H1 (cell line): Measurements from ENCODE around the gene SNURF. TPM values are rescaled to one million over a fixed set of nuclear protein-coding genes. Genes with fewer than 3 reads are reported as not detected.

Source experiments
- CBX5 ChIP-seq: fragments of 300-800, 300-1000 bp; sonication (generic); IDR thresholded peaks from 2 replicates; pipeline ENCODE4 v1.7.1; 2016; ENCODE audit warnings: antibody characterized with exemption, low read length, low read depth
- MAFK ChIP-seq: IDR thresholded peaks from 2 replicates; pipeline ENCODE4 v1.6.1; 2012; ENCODE audit warnings: low read depth, mild to moderate bottlenecking, improper control_type of control experiment, low read length
- SP2 ChIP-seq: IDR thresholded peaks from 2 replicates; pipeline ENCODE4 v1.6.1; 2012; ENCODE audit warnings: mild to moderate bottlenecking, low read length, inconsistent platforms
- TEAD4 ChIP-seq: IDR thresholded peaks from 2 replicates; pipeline ENCODE4 v1.6.1; 2012; ENCODE audit warnings: low read depth, low read length, inconsistent platforms, mixed read lengths
- polyA plus RNA-seq, 7 experiments: library from polyadenylated mRNA; depleted of rRNA in 3 of 7; stranded (reverse) in 5 of 7; unstranded in 2 of 7; fragments of >200 nt in 5 of 7; fragments of 200-250 nt in 2 of 7; gene quantifications; 1 replicate in 5 of 7; 2 replicates in 1 of 7; 4 replicates in 1 of 7; pipeline versions ENCODE4 v1.2.1 to v1.2.3, GENCODE V29; 2011 to 2013; ENCODE audit warnings: missing spikeins in 2 of 7, mixed read lengths in 2 of 7
- total RNA-seq: library from RNA; stranded (reverse); fragmentation: NEBNext Ultra II Directional; extraction: Animal tissue kit (Norgen Biotek cat#: 25700); gene quantifications from 2 replicates; pipeline ENCODE4 v1.2.1, GENCODE V29; 2021
- TF ChIP-seq, protein P1 (sequence below): fragments of 300-600 bp; sonication (generic); IDR thresholded peaks from 2 replicates; pipeline ENCODE4 v1.7.1; 2012; ENCODE audit warnings: low read length, moderate library complexity, mild to moderate bottlenecking, inconsistent platforms; ENCODE audit not compliant: insufficient replicate concordance
- TF ChIP-seq, protein P2 (sequence below): IDR thresholded peaks from 2 replicates; pipeline ENCODE4 v1.6.1; 2012; ENCODE audit warnings: inconsistent platforms
- TF ChIP-seq, protein P3 (sequence below): IDR thresholded peaks from 2 replicates; pipeline ENCODE4 v1.6.1; 2012; ENCODE audit warnings: low read length, inconsistent platforms

The SNURF gene
- total and polyA plus RNA-seq, 2 of the 8 experiments (the other 6 are each of a cell fraction or from before 2014, with no cell fraction given): 9.9 to 76.5 TPM

DNA sequence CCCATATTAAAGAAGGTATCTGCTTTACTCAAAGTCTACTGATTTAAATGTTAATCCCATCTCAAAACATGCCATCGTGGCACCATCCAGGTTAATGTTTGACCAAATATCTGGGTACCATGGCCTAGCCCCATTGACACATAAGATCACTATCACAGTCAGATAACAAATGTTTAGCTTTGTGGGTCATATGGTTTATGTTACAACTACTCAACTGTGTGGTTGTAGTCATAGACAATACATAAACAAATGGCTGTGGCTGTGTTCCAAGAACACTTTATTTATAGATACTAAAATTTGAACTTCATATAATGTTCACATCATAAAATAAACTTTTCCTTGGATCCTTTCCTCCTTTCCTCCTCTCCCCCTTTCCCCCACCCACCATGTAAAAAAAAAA, 9.8 kb upstream of the SNURF start (continued):
- TF ChIP-seq, protein P1, sequence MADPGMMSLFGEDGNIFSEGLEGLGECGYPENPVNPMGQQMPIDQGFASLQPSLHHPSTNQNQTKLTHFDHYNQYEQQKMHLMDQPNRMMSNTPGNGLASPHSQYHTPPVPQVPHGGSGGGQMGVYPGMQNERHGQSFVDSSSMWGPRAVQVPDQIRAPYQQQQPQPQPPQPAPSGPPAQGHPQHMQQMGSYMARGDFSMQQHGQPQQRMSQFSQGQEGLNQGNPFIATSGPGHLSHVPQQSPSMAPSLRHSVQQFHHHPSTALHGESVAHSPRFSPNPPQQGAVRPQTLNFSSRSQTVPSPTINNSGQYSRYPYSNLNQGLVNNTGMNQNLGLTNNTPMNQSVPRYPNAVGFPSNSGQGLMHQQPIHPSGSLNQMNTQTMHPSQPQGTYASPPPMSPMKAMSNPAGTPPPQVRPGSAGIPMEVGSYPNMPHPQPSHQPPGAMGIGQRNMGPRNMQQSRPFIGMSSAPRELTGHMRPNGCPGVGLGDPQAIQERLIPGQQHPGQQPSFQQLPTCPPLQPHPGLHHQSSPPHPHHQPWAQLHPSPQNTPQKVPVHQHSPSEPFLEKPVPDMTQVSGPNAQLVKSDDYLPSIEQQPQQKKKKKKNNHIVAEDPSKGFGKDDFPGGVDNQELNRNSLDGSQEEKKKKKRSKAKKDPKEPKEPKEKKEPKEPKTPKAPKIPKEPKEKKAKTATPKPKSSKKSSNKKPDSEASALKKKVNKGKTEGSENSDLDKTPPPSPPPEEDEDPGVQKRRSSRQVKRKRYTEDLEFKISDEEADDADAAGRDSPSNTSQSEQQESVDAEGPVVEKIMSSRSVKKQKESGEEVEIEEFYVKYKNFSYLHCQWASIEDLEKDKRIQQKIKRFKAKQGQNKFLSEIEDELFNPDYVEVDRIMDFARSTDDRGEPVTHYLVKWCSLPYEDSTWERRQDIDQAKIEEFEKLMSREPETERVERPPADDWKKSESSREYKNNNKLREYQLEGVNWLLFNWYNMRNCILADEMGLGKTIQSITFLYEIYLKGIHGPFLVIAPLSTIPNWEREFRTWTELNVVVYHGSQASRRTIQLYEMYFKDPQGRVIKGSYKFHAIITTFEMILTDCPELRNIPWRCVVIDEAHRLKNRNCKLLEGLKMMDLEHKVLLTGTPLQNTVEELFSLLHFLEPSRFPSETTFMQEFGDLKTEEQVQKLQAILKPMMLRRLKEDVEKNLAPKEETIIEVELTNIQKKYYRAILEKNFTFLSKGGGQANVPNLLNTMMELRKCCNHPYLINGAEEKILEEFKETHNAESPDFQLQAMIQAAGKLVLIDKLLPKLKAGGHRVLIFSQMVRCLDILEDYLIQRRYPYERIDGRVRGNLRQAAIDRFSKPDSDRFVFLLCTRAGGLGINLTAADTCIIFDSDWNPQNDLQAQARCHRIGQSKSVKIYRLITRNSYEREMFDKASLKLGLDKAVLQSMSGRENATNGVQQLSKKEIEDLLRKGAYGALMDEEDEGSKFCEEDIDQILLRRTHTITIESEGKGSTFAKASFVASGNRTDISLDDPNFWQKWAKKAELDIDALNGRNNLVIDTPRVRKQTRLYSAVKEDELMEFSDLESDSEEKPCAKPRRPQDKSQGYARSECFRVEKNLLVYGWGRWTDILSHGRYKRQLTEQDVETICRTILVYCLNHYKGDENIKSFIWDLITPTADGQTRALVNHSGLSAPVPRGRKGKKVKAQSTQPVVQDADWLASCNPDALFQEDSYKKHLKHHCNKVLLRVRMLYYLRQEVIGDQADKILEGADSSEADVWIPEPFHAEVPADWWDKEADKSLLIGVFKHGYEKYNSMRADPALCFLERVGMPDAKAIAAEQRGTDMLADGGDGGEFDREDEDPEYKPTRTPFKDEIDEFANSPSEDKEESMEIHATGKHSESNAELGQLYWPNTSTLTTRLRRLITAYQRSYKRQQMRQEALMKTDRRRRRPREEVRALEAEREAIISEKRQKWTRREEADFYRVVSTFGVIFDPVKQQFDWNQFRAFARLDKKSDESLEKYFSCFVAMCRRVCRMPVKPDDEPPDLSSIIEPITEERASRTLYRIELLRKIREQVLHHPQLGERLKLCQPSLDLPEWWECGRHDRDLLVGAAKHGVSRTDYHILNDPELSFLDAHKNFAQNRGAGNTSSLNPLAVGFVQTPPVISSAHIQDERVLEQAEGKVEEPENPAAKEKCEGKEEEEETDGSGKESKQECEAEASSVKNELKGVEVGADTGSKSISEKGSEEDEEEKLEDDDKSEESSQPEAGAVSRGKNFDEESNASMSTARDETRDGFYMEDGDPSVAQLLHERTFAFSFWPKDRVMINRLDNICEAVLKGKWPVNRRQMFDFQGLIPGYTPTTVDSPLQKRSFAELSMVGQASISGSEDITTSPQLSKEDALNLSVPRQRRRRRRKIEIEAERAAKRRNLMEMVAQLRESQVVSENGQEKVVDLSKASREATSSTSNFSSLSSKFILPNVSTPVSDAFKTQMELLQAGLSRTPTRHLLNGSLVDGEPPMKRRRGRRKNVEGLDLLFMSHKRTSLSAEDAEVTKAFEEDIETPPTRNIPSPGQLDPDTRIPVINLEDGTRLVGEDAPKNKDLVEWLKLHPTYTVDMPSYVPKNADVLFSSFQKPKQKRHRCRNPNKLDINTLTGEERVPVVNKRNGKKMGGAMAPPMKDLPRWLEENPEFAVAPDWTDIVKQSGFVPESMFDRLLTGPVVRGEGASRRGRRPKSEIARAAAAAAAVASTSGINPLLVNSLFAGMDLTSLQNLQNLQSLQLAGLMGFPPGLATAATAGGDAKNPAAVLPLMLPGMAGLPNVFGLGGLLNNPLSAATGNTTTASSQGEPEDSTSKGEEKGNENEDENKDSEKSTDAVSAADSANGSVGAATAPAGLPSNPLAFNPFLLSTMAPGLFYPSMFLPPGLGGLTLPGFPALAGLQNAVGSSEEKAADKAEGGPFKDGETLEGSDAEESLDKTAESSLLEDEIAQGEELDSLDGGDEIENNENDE: no peak
- TF ChIP-seq, protein P2, sequence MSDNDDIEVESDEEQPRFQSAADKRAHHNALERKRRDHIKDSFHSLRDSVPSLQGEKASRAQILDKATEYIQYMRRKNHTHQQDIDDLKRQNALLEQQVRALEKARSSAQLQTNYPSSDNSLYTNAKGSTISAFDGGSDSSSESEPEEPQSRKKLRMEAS: no peak
- TF ChIP-seq SP2: no peak
- TF ChIP-seq, protein P3, sequence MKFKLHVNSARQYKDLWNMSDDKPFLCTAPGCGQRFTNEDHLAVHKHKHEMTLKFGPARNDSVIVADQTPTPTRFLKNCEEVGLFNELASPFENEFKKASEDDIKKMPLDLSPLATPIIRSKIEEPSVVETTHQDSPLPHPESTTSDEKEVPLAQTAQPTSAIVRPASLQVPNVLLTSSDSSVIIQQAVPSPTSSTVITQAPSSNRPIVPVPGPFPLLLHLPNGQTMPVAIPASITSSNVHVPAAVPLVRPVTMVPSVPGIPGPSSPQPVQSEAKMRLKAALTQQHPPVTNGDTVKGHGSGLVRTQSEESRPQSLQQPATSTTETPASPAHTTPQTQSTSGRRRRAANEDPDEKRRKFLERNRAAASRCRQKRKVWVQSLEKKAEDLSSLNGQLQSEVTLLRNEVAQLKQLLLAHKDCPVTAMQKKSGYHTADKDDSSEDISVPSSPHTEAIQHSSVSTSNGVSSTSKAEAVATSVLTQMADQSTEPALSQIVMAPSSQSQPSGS: no peak
- TF ChIP-seq CBX5: no peak
- TF ChIP-seq TEAD4: no peak
- TF ChIP-seq MAFK: no peak
